ENCODE data around the gene ABTB1. TPM values are rescaled to one million over a fixed set of nuclear protein-coding genes. Genes with fewer than 3 reads are reported as not detected.

ABTB1 gene
- total and polyA plus RNA-seq, 4 donors: 9.7 to 14.1 (median 10.9) TPM

DNA sequence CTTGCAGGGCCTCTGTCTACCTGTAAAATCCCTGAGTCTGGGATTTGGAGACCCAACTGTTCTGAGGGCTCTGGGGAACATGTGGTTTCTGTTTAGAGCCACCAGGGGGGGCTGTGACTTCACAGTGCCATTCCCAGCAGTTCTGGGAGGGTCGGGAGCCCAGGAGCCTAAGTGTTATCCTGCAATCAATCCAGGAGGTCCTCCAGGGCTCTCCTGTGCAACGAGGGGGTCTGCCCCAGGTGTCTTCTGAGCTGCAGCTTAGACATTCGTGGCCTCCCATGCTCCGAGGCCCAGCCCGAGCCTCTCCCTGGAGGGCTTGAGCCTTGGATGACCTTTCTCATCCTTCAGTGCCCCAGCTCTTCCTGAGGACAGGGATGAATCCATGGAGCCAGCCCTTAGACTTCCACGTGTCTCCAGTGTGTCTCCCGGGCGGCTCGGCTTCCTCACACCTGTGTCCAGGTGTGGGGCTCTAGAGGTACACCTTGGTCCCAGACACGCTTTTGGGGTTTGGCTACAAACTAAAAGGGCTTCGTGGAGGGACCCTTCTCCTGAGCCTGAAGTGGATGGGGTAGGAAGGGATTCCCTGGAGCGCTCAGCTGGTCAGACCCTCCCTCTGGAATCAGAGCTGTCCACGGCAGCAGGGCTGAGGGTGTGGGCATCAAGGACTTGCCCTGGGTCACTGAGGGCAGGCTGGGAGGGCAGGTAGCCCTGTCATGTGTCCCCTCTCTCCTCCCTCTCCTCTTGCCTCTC lies 20.3 kb upstream of the ABTB1 start:
- peak; percentile 68 for DNase-seq (ENCODE audit: low spot score)
- Histone ChIP-seq H3K27me3 (ENCODE audit: control insufficient read depth in 4 of 4, insufficient read depth in 4 of 4, low read length in 3 of 4) (no peaks in the 10 kb centered on the region), H3K27ac (ENCODE audit: low read depth in 1 of 2, low read length in 2 of 2) (no peak overlapping the region), H3K9me3 (ENCODE audit: control insufficient read depth in 4 of 4, low read length in 3 of 4) (no peaks in the 10 kb centered on the region), H3K4me1 (ENCODE audit: control insufficient read depth in 4 of 4, insufficient read depth in 4 of 4, low read length in 3 of 4) (peaks cover 0 to 6% (median 3%) of the 10 kb centered on the region in 4 donors), H3K4me3 (ENCODE audit: low read depth in 1 of 3, low read length in 3 of 3) (no peak overlapping the region), H3K9ac (ENCODE audit: low read depth in 1 of 2, low read length in 2 of 2) (no peak overlapping the region), H3K36me3 (ENCODE audit: control insufficient read depth in 4 of 4, insufficient read depth in 3 of 4, low read depth in 1 of 4, low read length in 3 of 4) (no peaks in the 10 kb centered on the region)
- peak in 1 of 2 donors; percentile 8 for TF ChIP-seq RXRA (IDR thresholded peaks at IDR 0.05)
- TF ChIP-seq MAX (IDR thresholded peaks at IDR 0.05): no peak
- TF ChIP-seq YY1 (IDR thresholded peaks at IDR 0.05): no peak
- no peak for TF ChIP-seq TAF1 (conservative IDR thresholded peaks at IDR 0.05)
- TF ChIP-seq HNF4G (IDR thresholded peaks at IDR 0.05): no peak
- TF ChIP-seq JUND (IDR thresholded peaks at IDR 0.05): no peak
- TF ChIP-seq GABPA (IDR thresholded peaks at IDR 0.05 in 1 of 2, conservative IDR thresholded peaks at IDR 0.05 in 1 of 2): no peak
- no peak for TF ChIP-seq NR2F2 (IDR thresholded peaks at IDR 0.05)
- no peak for TF ChIP-seq EGR1 (IDR thresholded peaks at IDR 0.05; ENCODE audit: low read depth in 2 of 2)
- no peak for TF ChIP-seq FOXA1 (IDR thresholded peaks at IDR 0.05)
- peak; percentile 94 to 98 for TF ChIP-seq RAD21 (IDR thresholded peaks at IDR 0.05)
- TF ChIP-seq SP1 (IDR thresholded peaks at IDR 0.05): no peak
- TF ChIP-seq, protein P1, sequence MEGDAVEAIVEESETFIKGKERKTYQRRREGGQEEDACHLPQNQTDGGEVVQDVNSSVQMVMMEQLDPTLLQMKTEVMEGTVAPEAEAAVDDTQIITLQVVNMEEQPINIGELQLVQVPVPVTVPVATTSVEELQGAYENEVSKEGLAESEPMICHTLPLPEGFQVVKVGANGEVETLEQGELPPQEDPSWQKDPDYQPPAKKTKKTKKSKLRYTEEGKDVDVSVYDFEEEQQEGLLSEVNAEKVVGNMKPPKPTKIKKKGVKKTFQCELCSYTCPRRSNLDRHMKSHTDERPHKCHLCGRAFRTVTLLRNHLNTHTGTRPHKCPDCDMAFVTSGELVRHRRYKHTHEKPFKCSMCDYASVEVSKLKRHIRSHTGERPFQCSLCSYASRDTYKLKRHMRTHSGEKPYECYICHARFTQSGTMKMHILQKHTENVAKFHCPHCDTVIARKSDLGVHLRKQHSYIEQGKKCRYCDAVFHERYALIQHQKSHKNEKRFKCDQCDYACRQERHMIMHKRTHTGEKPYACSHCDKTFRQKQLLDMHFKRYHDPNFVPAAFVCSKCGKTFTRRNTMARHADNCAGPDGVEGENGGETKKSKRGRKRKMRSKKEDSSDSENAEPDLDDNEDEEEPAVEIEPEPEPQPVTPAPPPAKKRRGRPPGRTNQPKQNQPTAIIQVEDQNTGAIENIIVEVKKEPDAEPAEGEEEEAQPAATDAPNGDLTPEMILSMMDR (IDR thresholded peaks at IDR 0.05; ENCODE audit: low read depth, low read length, missing input control): peak; percentile 85
- TF ChIP-seq HNF4A (conservative IDR thresholded peaks at IDR 0.05): no peak
- no peak for TF ChIP-seq ZBTB33 (IDR thresholded peaks at IDR 0.05)
- TF ChIP-seq, protein P2, sequence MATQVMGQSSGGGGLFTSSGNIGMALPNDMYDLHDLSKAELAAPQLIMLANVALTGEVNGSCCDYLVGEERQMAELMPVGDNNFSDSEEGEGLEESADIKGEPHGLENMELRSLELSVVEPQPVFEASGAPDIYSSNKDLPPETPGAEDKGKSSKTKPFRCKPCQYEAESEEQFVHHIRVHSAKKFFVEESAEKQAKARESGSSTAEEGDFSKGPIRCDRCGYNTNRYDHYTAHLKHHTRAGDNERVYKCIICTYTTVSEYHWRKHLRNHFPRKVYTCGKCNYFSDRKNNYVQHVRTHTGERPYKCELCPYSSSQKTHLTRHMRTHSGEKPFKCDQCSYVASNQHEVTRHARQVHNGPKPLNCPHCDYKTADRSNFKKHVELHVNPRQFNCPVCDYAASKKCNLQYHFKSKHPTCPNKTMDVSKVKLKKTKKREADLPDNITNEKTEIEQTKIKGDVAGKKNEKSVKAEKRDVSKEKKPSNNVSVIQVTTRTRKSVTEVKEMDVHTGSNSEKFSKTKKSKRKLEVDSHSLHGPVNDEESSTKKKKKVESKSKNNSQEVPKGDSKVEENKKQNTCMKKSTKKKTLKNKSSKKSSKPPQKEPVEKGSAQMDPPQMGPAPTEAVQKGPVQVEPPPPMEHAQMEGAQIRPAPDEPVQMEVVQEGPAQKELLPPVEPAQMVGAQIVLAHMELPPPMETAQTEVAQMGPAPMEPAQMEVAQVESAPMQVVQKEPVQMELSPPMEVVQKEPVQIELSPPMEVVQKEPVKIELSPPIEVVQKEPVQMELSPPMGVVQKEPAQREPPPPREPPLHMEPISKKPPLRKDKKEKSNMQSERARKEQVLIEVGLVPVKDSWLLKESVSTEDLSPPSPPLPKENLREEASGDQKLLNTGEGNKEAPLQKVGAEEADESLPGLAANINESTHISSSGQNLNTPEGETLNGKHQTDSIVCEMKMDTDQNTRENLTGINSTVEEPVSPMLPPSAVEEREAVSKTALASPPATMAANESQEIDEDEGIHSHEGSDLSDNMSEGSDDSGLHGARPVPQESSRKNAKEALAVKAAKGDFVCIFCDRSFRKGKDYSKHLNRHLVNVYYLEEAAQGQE (IDR thresholded peaks at IDR 0.05): no peak
- TF ChIP-seq, protein P3, sequence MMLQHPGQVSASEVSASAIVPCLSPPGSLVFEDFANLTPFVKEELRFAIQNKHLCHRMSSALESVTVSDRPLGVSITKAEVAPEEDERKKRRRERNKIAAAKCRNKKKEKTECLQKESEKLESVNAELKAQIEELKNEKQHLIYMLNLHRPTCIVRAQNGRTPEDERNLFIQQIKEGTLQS (IDR thresholded peaks at IDR 0.05): no peak
- peak; percentile 9 for TF ChIP-seq FOXA2 (IDR thresholded peaks at IDR 0.05)
- 71% methylated on average over 13 of the region's 13 CpGs for WGBS

Measured in liver (tissue), 9 donors.